HepG2 (cell line): ENCODE data around the gene PLEKHG4. TPM values are rescaled to one million over a fixed set of nuclear protein-coding genes. Genes with fewer than 3 reads are reported as not detected.

ENCODE experiments used
- KLF12 ChIP-seq: sonication (generic); formaldehyde crosslinking; IDR thresholded peaks from 2 replicates; pipeline ENCODE4 v1.4.0; 2020; ENCODE audit warnings: missing genetic modification reagents, borderline replicate concordance
- NPAS2 ChIP-seq: sonication (generic); formaldehyde crosslinking; IDR thresholded peaks from 2 replicates; pipeline ENCODE4 v1.8.0; 2022; ENCODE audit warnings: mild to moderate bottlenecking, missing genetic modification reagents, borderline replicate concordance
- SP4 ChIP-seq: sonication (generic); formaldehyde crosslinking; IDR thresholded peaks from 2 replicates; pipeline ENCODE4 v1.8.1; 2023; ENCODE audit warnings: mild to moderate bottlenecking, missing genetic modification reagents
- ZFAT ChIP-seq: sonication (generic); formaldehyde crosslinking; conservative IDR thresholded peaks from 2 replicates; pipeline ENCODE4 v1.8.1; 2023; ENCODE audit warnings: missing genetic modification reagents, inconsistent platforms
- ZNF460 ChIP-seq: sonication (generic); formaldehyde crosslinking; IDR thresholded peaks from 2 replicates; pipeline ENCODE4 v1.5.1; 2020; ENCODE audit warnings: missing genetic modification reagents, mild to moderate bottlenecking, borderline replicate concordance
- ZNF782 ChIP-seq: sonication (generic); formaldehyde crosslinking; IDR thresholded peaks from 2 replicates; pipeline ENCODE4 v1.4.0; 2020; ENCODE audit warnings: missing genetic modification reagents, mild to moderate bottlenecking, borderline replicate concordance
- polyA plus RNA-seq, 8 experiments: library from polyadenylated mRNA; depleted of rRNA in 3 of 8; stranded (reverse) in 7 of 8; unstranded in 1 of 8; fragments of >200 nt; fragmentation: Illumina TruSeq in 4 of 8; extraction: Trizol in 4 of 8; gene quantifications; 2 replicates each; pipeline versions ENCODE4 v1.2.1 to v1.2.3, GENCODE V29; 2011 to 2016; ENCODE audit warnings: low read depth in 4 of 8, missing spikeins in 1 of 8, mixed read lengths in 1 of 8; ENCODE audit not compliant: insufficient read depth in 1 of 8
- total RNA-seq, 5 experiments: library from RNA; depleted of rRNA; stranded (reverse); fragments of >200 nt; fragmentation: Illumina TruSeq; extraction: Trizol; gene quantifications; 2 replicates each; pipeline ENCODE4 v1.2.3, GENCODE V29; 2016; ENCODE audit warnings: low read depth in 1 of 5
- TF ChIP-seq, protein P1 (sequence below): sonication (generic); formaldehyde crosslinking; IDR thresholded peaks from 2 replicates; pipeline ENCODE4 v1.5.0; 2020; ENCODE audit warnings: mild to moderate bottlenecking, missing genetic modification reagents
- TF ChIP-seq, protein P2 (sequence below): sonication (generic); formaldehyde crosslinking; IDR thresholded peaks from 2 replicates; pipeline ENCODE4 v1.4.0; 2020; ENCODE audit warnings: low read depth, missing genetic modification reagents
- TF ChIP-seq, protein P3 (sequence below): sonication (generic); formaldehyde crosslinking; IDR thresholded peaks from 2 replicates; pipeline ENCODE4 v1.4.0; 2020; ENCODE audit warnings: missing genetic modification reagents
- TF ChIP-seq, protein P4 (sequence below): sonication (generic); formaldehyde crosslinking; IDR thresholded peaks from 2 replicates; pipeline ENCODE4 v1.4.0; 2020; ENCODE audit warnings: mild to moderate bottlenecking, low read depth, missing genetic modification reagents
- TF ChIP-seq, protein P5 (sequence below): IDR thresholded peaks from 2 replicates; pipeline ENCODE4 v1.4.0; 2020; ENCODE audit warnings: mild to moderate bottlenecking, missing genetic modification reagents

Gene PLEKHG4
- total and polyA plus RNA-seq, 2 of the 13 experiments (the other 11 are each of a cell fraction or from before 2014, with no cell fraction given): 7.1 to 13.6 TPM

DNA sequence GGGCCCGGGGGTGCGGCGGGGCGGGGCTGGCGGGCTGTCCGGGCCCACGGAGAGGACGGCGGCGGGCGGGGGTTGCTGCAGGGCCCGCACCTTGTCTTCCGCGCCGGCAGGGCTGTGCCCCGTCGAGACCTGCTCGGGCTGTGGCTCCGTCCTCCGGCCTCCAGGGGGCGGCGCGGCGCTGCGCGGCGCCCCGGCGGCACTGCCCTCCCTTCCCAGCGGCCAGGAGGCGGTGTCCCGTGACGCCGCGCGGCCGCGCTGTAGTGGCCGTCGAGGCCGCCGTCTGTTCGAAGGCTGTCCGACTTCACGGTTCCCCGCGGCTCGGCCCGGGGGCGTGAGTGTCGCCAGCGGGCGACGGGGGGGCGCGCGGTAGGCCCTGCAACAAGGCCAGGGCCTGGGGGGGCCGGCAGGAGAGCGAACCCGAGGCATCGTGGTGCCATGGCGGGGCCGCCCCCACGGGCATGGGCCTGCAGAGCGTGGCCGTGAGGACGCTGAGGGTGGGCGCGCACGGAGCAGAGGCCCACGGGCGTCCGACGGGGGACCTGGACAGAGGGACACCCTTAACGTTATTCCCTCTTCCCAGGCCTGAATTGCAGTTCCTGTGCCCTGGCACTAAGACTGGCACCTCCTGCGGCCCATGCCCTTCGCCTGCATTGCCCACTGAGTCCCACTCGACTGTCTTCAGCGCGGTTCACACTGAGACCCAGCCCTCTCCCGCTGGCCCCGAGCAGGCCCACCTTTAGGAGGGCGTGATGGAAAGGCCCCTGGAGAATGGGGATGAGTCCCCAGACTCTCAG, at the start of gene PLEKHG4 (continued):
- TF ChIP-seq KLF12 (peak; percentile 48; the same call in 1 of the 2 replicates), ZNF782 (CRISPR knock-in tag) (peak; percentile 89), ZFAT (CRISPR knock-in tag) (no peak), NPAS2 (CRISPR knock-in tag) (no peak), ZNF460 (CRISPR knock-in tag) (no peak), SP4 (CRISPR knock-in tag) (peak; percentile 69; the same call in 1 of the 2 replicates)
- TF ChIP-seq, protein P1, sequence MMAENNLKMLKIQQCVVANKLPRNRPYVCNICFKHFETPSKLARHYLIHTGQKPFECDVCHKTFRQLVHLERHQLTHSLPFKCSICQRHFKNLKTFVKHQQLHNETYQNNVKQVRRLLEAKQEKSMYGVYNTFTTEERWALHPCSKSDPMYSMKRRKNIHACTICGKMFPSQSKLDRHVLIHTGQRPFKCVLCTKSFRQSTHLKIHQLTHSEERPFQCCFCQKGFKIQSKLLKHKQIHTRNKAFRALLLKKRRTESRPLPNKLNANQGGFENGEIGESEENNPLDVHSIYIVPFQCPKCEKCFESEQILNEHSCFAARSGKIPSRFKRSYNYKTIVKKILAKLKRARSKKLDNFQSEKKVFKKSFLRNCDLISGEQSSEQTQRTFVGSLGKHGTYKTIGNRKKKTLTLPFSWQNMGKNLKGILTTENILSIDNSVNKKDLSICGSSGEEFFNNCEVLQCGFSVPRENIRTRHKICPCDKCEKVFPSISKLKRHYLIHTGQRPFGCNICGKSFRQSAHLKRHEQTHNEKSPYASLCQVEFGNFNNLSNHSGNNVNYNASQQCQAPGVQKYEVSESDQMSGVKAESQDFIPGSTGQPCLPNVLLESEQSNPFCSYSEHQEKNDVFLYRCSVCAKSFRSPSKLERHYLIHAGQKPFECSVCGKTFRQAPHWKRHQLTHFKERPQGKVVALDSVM (CRISPR knock-in tag): peak; percentile 73
- TF ChIP-seq, protein P2, sequence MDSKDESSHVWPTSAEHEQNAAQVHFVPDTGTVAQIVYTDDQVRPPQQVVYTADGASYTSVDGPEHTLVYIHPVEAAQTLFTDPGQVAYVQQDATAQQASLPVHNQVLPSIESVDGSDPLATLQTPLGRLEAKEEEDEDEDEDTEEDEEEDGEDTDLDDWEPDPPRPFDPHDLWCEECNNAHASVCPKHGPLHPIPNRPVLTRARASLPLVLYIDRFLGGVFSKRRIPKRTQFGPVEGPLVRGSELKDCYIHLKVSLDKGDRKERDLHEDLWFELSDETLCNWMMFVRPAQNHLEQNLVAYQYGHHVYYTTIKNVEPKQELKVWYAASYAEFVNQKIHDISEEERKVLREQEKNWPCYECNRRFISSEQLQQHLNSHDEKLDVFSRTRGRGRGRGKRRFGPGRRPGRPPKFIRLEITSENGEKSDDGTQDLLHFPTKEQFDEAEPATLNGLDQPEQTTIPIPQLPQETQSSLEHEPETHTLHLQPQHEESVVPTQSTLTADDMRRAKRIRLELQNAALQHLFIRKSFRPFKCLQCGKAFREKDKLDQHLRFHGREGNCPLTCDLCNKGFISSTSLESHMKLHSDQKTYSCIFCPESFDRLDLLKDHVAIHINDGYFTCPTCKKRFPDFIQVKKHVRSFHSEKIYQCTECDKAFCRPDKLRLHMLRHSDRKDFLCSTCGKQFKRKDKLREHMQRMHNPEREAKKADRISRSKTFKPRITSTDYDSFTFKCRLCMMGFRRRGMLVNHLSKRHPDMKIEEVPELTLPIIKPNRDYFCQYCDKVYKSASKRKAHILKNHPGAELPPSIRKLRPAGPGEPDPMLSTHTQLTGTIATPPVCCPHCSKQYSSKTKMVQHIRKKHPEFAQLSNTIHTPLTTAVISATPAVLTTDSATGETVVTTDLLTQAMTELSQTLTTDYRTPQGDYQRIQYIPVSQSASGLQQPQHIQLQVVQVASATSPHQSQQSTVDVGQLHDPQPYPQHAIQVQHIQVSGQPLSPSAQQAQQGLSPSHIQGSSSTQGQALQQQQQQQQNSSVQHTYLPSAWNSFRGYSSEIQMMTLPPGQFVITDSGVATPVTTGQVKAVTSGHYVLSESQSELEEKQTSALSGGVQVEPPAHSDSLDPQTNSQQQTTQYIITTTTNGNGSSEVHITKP (CRISPR knock-in tag): no peak
- TF ChIP-seq, protein P3, sequence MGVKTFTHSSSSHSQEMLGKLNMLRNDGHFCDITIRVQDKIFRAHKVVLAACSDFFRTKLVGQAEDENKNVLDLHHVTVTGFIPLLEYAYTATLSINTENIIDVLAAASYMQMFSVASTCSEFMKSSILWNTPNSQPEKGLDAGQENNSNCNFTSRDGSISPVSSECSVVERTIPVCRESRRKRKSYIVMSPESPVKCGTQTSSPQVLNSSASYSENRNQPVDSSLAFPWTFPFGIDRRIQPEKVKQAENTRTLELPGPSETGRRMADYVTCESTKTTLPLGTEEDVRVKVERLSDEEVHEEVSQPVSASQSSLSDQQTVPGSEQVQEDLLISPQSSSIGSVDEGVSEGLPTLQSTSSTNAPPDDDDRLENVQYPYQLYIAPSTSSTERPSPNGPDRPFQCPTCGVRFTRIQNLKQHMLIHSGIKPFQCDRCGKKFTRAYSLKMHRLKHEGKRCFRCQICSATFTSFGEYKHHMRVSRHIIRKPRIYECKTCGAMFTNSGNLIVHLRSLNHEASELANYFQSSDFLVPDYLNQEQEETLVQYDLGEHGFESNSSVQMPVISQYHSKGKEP (CRISPR knock-in tag): peak; percentile 81
- TF ChIP-seq, protein P4, sequence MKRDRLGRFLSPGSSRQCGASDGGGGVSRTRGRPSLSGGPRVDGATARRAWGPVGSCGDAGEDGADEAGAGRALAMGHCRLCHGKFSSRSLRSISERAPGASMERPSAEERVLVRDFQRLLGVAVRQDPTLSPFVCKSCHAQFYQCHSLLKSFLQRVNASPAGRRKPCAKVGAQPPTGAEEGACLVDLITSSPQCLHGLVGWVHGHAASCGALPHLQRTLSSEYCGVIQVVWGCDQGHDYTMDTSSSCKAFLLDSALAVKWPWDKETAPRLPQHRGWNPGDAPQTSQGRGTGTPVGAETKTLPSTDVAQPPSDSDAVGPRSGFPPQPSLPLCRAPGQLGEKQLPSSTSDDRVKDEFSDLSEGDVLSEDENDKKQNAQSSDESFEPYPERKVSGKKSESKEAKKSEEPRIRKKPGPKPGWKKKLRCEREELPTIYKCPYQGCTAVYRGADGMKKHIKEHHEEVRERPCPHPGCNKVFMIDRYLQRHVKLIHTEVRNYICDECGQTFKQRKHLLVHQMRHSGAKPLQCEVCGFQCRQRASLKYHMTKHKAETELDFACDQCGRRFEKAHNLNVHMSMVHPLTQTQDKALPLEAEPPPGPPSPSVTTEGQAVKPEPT (CRISPR knock-in tag): peak; percentile 88
- TF ChIP-seq, protein P5, sequence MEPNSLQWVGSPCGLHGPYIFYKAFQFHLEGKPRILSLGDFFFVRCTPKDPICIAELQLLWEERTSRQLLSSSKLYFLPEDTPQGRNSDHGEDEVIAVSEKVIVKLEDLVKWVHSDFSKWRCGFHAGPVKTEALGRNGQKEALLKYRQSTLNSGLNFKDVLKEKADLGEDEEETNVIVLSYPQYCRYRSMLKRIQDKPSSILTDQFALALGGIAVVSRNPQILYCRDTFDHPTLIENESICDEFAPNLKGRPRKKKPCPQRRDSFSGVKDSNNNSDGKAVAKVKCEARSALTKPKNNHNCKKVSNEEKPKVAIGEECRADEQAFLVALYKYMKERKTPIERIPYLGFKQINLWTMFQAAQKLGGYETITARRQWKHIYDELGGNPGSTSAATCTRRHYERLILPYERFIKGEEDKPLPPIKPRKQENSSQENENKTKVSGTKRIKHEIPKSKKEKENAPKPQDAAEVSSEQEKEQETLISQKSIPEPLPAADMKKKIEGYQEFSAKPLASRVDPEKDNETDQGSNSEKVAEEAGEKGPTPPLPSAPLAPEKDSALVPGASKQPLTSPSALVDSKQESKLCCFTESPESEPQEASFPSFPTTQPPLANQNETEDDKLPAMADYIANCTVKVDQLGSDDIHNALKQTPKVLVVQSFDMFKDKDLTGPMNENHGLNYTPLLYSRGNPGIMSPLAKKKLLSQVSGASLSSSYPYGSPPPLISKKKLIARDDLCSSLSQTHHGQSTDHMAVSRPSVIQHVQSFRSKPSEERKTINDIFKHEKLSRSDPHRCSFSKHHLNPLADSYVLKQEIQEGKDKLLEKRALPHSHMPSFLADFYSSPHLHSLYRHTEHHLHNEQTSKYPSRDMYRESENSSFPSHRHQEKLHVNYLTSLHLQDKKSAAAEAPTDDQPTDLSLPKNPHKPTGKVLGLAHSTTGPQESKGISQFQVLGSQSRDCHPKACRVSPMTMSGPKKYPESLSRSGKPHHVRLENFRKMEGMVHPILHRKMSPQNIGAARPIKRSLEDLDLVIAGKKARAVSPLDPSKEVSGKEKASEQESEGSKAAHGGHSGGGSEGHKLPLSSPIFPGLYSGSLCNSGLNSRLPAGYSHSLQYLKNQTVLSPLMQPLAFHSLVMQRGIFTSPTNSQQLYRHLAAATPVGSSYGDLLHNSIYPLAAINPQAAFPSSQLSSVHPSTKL (CRISPR knock-in tag): peak; percentile 22; the same call in 1 of the 2 replicates
